Astrocyte of the cerebellum (primary cell): Measurements from ENCODE around the gene PPOX.

Experiments used
- DNase-seq: peaks from one replicate; pipeline ENCODE4 v3.0.0-alpha.2; 2011; ENCODE audit warnings: low read depth
- H3K4me3 ChIP-seq: 2 replicates; pipeline ENCODE4 v1.5.1; 2011; ENCODE audit warnings: mild to moderate bottlenecking, low read depth, low read length, moderate library complexity
- in situ Hi-C: cut with HindIII; loops from 2 replicates; pipeline ENCODE4 v1.10.0; 2017; ENCODE audit warnings: low sequenced_read_pairs
- TF ChIP-seq, protein P1 (sequence below): IDR thresholded peaks from 2 replicates; pipeline ENCODE4 v1.5.1; 2012; ENCODE audit warnings: low read length, low read depth, moderate library complexity, mild to moderate bottlenecking; ENCODE audit errors: missing control alignments

PPOX gene

DNA sequence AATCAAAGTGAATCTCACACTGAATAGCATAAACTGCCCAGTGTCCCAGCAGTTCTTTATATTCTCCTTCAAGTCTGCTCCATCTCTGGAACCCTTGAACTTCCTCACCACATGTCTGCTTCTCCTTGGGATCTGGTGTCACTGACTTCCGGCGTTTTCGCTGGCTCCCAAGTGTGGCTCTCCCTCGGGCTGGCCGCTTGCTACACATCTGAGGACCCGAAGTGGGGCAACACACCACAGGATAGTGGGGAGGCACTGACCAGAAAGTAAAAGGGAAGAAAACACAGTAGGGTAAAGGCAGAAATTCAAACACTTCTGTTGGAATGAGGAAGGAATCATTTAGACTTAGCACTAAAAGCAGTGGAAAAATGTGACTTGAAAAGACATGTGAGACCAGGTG is 43.3 kb upstream of the PPOX start:
- TF ChIP-seq, protein P1, sequence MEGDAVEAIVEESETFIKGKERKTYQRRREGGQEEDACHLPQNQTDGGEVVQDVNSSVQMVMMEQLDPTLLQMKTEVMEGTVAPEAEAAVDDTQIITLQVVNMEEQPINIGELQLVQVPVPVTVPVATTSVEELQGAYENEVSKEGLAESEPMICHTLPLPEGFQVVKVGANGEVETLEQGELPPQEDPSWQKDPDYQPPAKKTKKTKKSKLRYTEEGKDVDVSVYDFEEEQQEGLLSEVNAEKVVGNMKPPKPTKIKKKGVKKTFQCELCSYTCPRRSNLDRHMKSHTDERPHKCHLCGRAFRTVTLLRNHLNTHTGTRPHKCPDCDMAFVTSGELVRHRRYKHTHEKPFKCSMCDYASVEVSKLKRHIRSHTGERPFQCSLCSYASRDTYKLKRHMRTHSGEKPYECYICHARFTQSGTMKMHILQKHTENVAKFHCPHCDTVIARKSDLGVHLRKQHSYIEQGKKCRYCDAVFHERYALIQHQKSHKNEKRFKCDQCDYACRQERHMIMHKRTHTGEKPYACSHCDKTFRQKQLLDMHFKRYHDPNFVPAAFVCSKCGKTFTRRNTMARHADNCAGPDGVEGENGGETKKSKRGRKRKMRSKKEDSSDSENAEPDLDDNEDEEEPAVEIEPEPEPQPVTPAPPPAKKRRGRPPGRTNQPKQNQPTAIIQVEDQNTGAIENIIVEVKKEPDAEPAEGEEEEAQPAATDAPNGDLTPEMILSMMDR, result no peak
- in situ Hi-C loops, result no loop called here
- no peak overlapping the region for H3K4me3 ChIP-seq
- DNase-seq, result no peak

- no peak overlapping the region for H3K4me3 ChIP-seq
- TF ChIP-seq, protein P1, result no peak
- no peak for DNase-seq
- in situ Hi-C loops, result no loop called here
Observed at GRCh38 chr1:161127649-161128048, 38.6 kb upstream of the PPOX start.

DNA sequence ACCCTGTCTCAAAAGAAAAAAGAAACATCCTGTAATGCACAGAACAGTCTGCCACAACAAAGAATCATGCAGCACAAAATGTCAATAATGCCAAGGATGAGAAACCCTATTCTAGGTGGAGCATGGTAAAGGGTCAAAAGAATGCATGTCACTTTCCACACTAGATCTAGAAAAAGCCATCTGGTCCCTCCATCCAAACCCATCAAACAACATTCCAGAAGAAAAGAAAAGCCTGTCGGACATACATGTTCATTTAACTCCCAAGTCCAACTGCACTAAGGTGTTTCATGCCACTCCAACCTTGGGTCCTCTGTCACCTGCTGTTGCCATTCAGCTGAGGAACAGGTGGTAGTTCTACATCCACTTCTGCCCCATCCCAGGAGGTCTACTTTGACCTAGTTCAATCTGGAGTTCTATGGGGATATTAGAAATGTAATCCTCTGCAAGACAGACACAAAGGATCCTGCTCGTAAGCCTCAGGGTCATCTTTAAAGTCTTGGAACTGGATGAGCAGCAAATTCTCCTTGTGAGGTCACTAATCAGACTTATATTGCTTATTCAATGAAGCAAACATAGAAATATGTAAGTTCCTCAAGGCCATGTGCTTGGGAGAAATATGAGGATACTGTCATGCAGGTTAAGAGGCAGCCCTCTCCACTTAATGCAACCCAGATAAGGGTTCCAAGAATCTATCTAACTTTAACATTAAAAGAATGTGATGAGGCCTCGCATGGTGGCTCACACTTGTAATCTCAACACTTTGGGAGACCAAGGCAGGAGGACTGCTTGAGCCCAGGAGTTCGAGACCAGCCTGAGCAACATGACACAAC is 37.4 kb upstream of the PPOX start:
- TF ChIP-seq, protein P1, result no peak
- DNase-seq, result no peak
- H3K4me3 ChIP-seq, result no peak overlapping the region
- in situ Hi-C loops, result no loop called here

GRCh38 chr1:161130266-161130665 is 36.0 kb upstream of the PPOX start:
- TF ChIP-seq, protein P1, result no peak
- no peak for DNase-seq
- peak overlapping the region; percentile 93 for H3K4me3 ChIP-seq
- in situ Hi-C loops, result no loop called here

DNA sequence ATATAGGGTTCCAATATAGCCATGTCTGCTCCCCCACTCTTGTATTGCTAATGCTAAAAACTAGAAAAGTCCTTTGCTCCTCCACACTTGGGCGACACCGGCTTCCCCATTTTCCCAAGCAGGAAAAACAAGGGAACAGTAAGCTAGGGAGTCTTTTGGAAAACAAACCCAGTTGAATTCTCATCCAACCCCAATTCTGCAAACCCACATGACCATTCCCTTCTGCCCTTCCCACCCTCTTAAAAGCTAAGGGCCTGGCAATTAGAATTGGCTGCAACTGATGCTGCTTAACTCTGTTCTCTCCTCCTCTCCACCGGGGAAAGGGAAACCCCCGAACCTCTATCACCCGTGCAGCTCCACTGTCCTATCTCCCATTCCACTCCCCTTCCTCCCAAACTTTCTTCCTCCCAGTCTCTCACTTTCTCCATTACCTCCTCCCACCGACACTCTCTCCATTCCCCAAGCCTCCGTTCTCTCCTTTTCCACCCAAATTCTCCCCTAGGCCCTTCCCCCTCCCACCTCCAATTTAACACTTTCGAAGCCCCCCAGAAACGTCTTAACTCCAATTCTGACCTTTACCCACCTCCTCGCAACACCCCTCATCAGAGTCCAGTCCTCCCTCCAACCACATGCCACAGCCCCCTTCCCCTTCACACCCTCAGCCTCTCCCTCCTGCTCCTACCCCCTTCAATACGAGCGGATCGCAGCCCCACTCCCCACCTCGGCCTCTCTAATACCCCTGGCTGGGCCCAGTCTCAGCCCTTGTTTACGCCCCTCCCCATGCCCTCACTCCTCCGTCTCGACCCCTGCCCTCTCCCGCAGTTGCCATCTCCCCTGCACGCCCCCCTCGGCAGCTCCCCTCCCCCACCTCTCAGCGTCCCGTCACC is 34.5 kb upstream of the PPOX start:
- in situ Hi-C loops, result no loop called here
- H3K4me3 ChIP-seq, result peak overlapping the region; percentile 93
- TF ChIP-seq, protein P1, result no peak
- no peak for DNase-seq

DNA sequence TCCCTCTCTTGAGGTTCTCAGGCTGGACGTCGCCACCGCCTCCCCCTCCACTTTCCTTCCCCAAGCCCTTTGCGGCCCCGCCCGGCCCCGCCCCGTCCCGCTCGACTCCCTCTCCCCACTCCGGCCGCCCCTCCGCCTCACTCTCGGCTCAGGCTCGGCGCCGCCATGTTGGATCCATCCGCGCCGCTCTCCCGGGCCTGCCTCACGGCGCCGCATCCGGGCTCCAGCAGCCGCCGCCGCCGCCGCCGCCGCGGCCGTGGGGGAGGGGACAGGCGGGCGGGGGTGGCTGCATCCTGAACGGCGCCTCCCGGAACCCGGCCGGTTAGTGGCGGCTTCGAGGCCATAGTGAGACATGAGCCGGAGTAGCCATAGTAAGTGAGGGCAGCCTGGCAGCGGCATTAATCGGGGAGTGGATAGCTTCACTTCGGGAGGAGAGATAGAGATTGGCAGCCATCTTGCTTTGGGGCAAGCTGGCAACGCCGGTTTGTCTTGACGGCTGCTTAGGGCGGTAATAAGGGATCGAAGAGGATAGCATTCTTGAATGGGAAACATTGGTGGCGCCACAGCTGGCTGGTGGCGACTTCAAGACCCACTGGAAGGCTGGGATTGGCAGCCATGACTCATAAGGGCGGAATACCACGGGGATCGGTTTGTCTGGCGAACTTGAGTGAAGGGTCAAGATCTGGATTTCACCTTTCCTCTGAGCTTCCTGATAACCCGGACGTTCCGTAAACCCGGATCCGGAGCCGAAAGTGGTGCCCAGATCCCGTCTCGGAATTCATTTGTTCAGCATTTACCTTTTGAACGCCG is 33.6 kb upstream of the PPOX start, which contains the start of gene DEDD:
Gene DEDD (minus strand): TSS at position 258 of the 810 bp plus-strand sequence. CDS start 8,205 bp downstream, outside the sequence.
- in situ Hi-C loops, result no loop called here
- H3K4me3 ChIP-seq, result peak within 1 kb of the TSS; percentile 93
- peak; percentile 93 for DNase-seq
- TF ChIP-seq, protein P1, result no peak
